GM12892 (cell line): ENCODE results near the gene CACNA1B.

Experiments
- POLR2A ChIP-seq: IDR thresholded peaks from 2 replicates; pipeline ENCODE4 v1.6.1; 2011; ENCODE audit warnings: low read depth, low read length, control low read depth
- POLR2AphosphoS5 ChIP-seq: IDR thresholded peaks from 2 replicates; pipeline ENCODE4 v1.6.1; 2011; ENCODE audit warnings: low read depth, low read length, control low read depth
- TAF1 ChIP-seq: IDR thresholded peaks from 2 replicates; pipeline ENCODE4 v1.6.1; 2011; ENCODE audit warnings: low read depth, mild to moderate bottlenecking, control low read depth, low read length, borderline replicate concordance

- TF ChIP-seq POLR2A = no peak
- TF ChIP-seq POLR2AphosphoS5 = no peak
- TF ChIP-seq TAF1 = no peak
Observed at GRCh38 chr9:138013836-138014562, 136.4 kb downstream of the CACNA1B start.
